Peyer's patch (tissue), 4 donors: Measurements from ENCODE around the gene BAAT.
A peak's percentile ranks its signal among the peaks of the same experiment; 100 is the strongest.

Experiments
- POLR2A ChIP-seq, 2 donors: fragments of 450-650 bp; IDR thresholded peaks; one replicate each; pipeline ENCODE4 v1.5.1; 2017; ENCODE audit warnings: antibody characterized with exemption in 2 of 2, mild to moderate bottlenecking in 2 of 2, moderate library complexity in 2 of 2
- TF ChIP-seq, protein P1 (sequence below), 6 experiments: fragments of 450-650 bp in 4 of 6; fragments of 200-600 bp in 2 of 6; sonication (generic) in 1 of 6; IDR thresholded peaks; one replicate each; pipeline ENCODE4 v1.5.1; 2017 to 2019; ENCODE audit warnings: antibody characterized with exemption in 6 of 6, mild to moderate bottlenecking in 3 of 6, moderate library complexity in 1 of 6

DNA sequence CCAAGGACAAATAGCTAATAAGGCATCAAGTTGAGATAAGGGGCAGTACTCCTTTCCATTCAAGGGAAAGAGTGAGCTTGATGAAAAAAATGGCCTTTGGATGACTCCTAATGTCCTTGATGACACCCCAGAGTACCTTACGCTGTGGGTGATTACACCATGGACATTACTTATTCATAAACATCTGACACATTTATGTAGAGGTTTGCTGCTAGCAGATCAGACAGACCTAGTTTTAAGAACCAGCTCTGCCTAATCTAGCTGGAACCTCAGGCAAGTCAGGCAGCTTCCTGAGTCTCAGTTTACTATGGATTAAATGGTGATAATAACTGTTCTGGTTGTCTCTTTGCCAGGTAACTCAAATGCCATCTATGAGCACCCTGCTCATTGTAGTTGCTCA lies 47.9 kb upstream of the BAAT start:
- TF ChIP-seq, protein P1, sequence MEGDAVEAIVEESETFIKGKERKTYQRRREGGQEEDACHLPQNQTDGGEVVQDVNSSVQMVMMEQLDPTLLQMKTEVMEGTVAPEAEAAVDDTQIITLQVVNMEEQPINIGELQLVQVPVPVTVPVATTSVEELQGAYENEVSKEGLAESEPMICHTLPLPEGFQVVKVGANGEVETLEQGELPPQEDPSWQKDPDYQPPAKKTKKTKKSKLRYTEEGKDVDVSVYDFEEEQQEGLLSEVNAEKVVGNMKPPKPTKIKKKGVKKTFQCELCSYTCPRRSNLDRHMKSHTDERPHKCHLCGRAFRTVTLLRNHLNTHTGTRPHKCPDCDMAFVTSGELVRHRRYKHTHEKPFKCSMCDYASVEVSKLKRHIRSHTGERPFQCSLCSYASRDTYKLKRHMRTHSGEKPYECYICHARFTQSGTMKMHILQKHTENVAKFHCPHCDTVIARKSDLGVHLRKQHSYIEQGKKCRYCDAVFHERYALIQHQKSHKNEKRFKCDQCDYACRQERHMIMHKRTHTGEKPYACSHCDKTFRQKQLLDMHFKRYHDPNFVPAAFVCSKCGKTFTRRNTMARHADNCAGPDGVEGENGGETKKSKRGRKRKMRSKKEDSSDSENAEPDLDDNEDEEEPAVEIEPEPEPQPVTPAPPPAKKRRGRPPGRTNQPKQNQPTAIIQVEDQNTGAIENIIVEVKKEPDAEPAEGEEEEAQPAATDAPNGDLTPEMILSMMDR (IDR thresholded peaks at IDR 0.05): no peak
- peak in 1 of 2 donors; percentile 34 for TF ChIP-seq POLR2A (IDR thresholded peaks at IDR 0.05)
